GM19372 (cell line): ENCODE results near the gene ASCC3.
"Not testable (repeated sequence)": the region's sequence is repeated elsewhere in the genome, so short reads cannot be mapped to it uniquely, and the experiment has no call there.

Experiments used
- ATAC-seq: cut with Tn5 transposase; IDR thresholded peaks from one replicate; pipeline ENCODE4 v1.9.1; 2021; ENCODE audit warnings: mild to moderate bottlenecking, low read depth, moderate library complexity; ENCODE audit not compliant: unreplicated experiment

Gene ASCC3

DNA sequence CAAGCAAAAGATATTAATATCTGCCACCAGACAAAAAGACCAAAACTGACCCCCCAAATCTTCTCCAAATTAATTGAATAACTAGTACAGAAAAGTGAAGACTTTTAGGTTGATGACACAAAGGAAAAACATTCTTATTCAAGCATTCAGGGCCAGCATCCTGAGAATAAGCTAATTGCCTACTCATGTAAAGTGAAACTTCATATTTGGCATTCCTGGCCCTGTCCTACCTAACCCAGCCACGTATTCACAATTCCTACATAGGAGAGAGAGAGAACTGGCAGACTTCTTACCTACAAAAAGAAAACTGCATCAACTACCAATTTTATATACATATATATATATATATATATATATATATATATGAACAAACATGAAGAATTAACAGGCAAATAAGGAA, 4.9 kb upstream of the ASCC3 start:
- no peak for ATAC-seq

DNA sequence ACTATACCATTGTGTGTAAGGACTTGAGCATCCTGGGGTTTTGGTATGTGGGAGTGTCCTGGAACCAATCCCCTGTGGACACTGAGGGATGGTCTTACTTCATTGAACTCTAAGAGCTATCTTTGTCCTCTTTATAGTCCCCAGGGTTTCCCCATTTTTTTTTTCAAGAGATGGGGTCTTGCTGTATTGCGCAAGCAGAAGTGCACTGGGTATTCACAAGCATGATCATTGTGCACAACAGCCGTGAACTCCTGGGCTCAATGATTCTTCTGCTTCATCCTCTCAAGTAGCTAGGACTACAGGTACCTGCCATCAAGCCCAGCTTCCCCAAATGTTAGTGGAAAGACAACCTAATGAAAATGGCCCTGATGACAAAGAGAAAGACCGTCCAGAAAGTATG, 2.2 kb upstream of the ASCC3 start:
- ATAC-seq: no peak

DNA sequence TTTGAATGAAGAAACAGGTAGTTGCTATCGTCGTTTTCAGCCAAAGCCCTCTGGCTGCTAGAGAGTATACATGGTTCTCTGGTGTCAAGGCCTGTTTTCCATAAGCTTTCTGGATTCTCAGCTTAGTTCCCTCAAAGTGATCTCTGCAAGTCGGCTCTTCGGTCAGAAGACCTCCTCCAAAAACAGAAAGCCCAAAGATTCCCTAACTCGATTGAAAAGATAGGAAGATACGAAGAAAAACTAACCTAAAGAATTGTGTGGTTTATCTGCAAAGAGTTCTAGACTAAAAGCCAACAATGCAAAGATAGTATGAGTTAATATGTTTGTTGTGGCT, 545 bp upstream of the ASCC3 start:
- ATAC-seq: no peak

DNA sequence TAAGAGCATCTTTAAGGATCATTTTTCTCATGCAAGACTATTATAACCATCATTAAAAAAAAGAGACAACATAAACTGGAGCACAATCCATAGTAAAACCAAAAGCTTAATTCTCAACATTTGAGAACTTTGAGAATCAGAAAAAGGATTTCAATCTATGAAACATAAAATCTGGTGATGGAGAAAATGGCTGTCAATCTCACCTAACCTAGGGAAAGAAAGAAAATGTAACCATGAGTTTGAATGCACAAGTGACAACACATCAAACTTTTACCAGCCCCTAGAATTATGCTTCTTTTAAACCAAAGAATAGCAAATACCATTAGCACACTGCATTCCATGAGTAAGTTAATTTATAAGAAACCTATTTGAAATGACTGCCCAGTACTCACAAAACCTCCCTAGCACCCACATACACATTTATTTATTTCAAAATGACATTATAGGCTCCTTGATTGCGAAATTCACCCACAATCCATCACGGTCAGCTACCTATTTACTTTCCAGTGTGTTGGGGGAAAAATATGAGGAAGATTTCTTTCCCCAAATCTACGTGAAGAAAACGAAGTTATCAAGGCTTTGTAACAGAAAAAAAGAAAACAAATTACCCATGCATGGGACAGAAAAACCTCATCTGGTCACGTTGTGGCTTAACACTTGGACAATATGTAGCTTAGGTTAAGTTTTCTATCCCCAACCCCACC, 828 bp downstream of the ASCC3 start:
- ATAC-seq: no peak

DNA sequence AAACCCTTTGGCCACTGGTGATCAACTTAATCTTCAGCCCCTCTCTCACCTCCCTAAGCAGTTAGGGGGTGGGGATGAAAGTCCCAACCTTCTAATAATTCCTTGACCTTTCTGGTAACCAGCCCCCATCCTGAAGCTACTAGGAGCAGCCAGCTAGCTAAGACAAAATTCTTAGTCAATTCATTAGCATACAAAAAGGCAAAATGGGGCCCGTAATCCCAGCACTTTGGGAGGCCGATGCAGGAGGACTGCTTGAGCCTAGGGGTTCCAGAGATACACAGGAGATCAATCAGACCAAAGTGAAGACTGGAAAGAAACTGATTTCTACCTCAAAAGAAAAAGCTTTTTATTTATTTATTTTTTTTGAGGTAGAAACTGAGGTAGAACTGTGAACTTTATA, 1.8 kb downstream of the ASCC3 start:
- no peak for ATAC-seq

DNA sequence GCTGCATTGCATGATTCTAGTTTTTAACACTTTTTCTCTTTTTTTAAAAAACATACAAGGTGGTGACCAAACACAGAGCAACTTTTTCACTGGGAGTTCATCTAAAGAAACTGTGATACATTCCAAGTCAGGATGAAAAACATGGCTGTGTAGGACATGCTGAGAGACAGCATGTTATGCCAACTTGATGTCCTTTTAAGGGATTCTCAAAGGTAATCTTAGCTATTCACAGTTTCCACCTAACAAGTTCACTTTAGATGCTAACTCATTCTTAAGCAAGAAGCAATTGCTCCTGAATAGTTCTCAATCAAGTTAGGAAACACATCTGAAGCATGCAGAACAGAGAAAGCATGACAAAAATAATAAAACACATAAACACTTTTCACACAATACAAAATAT, 3.3 kb downstream of the ASCC3 start:
- ATAC-seq: no peak

DNA sequence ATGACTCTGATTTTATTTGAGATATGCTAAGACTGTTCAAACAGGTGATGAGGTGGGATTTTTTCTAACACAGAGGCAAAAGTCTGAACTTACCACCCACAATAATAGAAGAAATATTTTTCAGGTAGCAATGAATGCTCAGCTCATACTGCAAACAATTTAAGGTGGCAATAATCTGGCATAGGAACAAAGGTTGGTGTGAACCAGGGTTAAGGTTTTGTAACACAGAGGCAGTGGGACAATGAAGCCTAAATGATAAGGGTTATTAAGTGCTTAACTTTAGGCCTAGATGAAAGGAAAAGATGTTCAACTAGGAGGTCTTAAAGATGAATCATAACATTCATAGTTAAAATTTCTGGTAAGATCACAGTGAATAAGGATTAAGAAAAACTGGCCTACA, 4.9 kb downstream of the ASCC3 start:
- ATAC-seq: no peak

DNA sequence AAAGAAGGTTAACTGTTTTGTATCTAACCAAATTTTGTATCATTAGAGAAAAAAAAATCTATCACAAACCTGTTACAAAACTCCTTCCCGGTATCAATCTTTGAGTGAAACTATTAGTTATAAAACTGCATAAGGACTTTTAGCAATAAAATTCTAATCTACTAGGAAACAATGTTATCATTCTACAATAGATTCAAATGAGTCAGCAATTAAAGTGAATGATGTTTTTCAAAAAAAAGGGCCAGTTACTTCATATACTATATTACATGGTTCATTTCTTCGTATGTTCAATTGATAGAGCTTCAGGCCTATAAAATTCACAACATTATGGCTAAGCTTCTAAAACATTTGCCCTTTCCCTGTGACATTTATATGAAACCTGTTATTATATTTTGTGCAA, 15.6 kb downstream of the ASCC3 start:
- ATAC-seq: no peak

DNA sequence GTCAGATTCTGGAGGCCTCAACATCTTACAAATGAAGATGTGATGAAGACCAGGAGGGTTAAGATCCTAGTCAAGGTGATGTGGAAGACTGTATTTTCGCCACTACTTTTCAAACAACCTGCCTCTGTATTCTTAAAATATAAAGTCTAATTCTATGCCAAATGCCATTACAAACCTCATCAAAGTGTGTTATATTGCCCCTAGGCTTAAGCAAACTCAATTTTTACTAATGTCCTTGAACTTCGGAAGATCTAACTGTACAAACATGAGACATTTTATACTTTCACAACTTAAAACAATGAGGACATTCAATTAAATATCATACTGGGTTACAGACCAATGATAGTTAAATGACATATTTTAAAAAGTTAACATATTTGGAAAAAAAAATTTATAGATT, 19.1 kb downstream of the ASCC3 start:
- no peak for ATAC-seq

DNA sequence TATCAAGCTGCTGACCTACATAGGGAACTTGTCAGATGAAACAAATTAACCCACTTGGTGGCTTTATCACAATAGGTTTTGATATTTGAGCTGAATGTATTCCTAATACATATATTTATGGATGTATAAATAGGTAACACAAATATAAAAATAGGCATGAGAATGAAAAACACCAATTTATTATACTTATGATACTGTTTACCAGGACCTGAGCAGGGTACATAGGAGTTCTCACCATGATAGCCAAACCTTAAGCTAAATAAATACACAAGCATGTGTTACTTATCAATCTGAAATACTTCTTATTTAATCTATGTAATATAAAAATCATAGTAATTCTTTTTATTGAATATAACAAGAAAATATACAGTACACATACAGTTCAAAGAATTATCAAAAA, 25.0 kb downstream of the ASCC3 start:
- no peak for ATAC-seq

DNA sequence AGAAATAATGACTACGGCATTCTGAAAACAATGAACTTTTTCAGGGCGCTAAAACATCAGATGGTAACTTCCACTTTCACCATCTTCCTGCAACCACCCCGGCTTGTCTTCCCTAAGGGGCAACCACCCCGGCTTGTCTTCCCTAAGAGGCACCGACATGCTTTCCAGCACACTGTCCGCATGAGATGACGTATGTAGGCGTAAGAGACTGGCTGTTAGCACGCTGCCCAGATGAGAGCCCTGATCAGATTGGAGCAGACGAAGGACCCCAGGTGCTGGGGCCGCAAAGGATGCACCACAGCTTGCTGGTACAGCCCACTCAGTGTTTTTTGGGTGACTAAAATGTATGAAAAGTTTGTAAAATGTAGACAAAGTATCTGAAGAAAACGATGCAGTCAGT, 29.3 kb downstream of the ASCC3 start:
- ATAC-seq: no peak

DNA sequence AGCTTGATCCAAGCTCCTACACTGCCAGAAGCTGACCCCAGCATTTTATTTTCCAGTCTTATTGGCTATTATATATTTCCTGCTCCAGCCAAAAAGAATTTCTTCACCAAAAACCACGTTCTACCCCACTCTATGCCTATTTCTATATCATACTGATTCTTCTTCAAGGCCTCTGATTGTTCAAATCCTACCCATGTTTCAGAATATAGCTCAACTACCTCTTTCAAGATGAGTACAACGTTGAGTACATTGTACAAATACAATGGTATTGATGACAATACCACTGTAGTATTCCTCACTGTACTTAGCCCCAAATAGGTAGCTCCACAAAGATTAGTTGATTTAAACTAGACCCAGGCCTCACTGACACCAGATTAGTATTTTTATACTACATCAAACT, 31.0 kb downstream of the ASCC3 start:
- ATAC-seq: no peak

DNA sequence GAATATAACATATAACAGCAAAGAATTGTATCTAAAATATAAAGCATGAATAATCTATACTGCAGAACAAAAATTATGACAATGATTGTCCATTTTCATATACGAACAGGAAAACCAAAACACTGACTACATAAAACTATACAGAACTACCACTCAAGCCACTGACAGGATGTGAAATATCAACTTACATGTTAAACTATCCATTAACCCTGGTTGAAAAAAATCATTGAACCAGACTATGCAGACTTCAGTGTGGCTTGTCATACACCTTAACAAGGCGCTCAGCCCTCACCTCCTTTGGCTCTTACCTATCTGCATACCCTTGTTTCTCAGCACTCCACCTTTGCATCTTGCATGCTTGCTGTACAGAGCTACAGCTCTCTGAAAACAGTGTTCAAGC, 34.9 kb downstream of the ASCC3 start:
- ATAC-seq: no peak

DNA sequence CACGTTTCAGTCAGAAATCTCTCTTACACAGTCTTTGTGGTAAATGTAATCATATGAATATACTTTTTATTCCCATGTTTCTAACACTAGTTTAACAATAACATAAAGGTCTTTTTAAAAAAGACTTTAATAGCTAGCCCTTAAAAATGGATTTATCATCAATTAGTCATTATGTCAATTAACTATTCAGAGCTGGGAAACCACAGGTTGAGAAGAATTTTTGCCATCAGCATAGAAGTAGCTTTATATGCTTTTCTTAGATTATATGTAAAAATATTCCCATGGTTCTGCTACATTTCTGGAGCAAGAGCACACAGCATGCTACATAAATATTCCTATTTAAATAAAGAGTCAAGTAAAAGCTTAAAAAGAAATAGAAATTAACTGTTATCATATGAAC, 35.5 kb downstream of the ASCC3 start:
- no peak for ATAC-seq

DNA sequence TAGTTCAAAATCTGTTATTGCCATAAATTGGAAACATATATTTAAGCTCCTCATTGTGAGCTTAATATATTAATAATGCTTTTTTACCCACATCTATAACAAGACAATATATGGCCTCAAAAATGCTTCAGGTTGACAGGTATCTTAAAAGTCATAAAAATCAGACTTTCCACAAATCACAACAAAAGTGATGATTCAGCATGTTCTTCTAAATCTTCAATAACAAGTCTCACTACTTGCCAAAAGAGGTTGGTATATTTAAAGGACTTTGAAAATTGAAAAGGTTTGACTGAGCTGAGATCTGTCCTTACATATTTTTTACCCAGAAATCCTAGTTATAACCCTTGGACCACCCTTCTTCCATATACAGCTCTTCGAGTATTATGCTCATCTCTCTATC, 41.7 kb downstream of the ASCC3 start:
- ATAC-seq: no peak

DNA sequence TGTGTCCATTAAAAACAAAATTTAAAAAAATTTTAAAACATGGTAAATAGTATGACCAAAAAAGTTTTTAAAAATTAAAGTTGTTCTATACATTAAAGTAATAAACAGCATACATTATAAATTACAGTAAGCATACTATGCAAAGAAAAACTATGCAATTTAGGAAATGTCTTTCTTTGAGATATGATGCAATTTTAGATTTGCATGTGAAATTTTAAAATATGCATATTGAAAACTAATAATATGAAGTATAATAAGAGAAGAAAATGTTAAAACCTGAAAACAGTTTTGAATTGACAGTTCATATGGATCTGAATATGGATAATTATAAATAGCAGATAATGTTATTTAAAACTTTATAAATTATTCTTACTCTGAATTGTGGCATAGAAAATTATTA, 43.1 kb downstream of the ASCC3 start:
- no peak for ATAC-seq

DNA sequence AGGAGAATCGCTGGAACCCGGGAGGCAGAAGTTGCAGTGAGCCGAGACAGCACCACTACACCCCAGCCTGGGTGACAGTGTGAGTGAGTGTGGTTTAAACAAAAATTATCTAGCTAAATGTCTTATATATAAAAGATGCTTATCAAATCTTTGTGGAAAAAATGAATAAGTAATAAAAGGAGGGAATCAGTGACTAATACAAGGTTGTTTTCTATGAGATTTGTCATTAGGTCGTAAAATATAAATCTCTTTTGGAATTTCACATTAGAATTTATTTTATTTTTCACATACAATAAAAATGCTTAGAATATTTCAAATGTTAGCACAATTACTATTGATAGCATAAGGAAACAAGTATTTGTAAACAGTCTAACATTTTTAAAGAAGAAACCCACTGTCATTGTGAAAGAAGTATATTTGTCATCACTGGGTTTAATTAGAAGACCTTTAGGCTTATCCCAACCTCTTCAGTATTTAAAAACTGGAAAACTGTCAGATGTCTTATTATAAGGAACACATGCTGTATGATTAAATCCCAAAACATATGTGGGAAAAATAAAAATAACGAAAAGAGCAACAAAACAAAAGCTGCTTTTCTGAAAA, 47.1 kb downstream of the ASCC3 start:
- ATAC-seq: no peak

DNA sequence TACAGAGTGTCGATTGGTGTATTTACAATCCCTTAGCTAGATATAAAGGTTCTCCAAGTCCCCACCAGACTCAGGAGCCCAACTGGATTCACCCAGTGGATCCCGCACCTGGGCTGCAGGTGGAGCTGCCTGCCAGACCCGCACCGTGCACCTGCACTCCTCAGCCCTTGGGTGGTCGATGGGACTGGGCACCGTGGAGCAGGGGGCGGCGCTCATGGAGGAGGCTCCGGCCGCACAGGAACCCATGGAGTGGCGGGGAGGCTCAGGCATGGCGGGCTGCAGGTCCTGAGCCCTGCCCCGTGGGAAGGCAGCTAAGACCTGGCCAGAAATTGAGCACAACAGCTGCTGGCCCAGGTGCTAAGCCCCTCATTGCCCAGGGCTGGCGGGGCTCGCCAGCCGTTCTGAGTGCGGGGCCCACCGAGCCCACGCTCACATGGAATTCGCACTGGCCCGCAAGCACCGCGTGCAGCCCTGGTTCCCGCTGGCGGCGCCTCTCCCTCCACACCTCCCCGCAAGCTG, 52.0 kb downstream of the ASCC3 start:
- ATAC-seq: not testable (repeated sequence)

DNA sequence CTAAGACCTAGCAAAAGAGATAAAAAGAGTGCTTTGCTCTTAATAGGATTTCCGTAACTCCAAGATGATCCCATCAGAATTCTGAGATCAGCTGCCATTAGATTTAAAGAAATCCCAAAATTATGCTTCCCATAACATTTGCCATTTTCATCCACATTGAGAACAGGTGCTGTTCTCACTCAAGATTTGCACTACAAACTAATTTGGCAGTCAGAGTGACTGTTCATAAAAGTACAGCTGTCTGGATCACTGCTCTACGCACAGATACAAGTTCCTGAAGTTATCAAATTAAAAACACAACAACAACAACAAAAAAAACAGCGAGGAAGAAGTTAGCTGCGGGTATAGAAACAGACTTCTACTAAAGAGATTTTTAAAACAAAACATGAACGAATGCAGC, 58.1 kb downstream of the ASCC3 start:
- no peak for ATAC-seq

DNA sequence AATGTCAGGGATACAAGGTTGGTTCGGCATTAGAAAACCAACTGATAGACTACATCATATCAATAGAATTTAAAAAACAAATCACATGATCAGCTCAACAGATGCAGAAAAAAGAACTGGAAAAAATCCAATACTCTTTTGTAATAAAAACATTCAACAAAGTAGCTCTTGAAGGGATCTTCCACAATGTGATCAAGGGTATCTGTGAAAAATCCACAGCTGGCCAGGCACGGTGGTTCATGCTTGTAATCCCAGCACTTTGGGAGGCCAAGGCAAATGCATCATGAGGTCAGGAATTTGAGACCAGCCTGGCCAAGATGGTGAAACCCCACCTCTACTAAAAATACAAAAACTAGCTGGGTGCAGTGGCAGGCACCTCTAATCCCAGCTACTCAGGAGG, 63.1 kb downstream of the ASCC3 start:
- no peak for ATAC-seq

DNA sequence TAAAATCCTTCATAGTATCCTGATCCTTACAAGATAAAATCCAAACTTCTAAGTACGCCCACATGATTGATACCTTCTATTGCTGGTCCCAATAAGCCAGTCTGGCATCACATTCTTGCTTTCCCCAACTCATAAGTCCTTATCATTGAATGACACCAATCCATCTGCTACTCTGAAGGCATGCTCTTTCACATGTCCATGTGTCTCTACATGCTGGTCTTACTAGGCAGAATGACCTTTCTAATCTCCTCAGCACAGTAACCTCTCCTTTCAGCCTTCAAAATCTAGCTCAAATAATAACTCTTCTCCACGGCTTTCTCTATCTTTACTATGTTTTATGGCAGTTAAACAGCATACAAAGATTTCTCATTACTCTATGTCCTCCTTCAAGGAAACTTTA, 71.1 kb downstream of the ASCC3 start:
- ATAC-seq: no peak

DNA sequence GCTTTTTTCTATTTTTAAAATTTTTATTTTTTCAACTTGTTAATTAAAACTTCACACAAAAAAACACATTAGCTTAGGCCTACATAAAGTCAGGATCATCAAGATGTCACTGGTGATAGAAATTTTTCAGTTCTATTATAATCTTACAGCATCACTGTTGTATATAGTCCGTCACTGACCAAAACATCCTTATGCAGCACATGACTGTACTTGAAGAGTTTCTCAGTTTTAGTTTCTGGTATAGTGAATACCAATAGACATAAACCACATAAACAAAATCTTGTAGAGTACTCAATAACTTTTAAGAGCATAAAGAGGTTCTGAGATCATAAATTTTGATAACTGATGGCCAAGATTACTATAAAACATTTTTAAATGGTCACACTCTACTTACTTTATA, 71.8 kb downstream of the ASCC3 start:
- ATAC-seq: no peak
